Measurements from ENCODE around the gene IL18BP.

The IL18BP gene

DNA sequence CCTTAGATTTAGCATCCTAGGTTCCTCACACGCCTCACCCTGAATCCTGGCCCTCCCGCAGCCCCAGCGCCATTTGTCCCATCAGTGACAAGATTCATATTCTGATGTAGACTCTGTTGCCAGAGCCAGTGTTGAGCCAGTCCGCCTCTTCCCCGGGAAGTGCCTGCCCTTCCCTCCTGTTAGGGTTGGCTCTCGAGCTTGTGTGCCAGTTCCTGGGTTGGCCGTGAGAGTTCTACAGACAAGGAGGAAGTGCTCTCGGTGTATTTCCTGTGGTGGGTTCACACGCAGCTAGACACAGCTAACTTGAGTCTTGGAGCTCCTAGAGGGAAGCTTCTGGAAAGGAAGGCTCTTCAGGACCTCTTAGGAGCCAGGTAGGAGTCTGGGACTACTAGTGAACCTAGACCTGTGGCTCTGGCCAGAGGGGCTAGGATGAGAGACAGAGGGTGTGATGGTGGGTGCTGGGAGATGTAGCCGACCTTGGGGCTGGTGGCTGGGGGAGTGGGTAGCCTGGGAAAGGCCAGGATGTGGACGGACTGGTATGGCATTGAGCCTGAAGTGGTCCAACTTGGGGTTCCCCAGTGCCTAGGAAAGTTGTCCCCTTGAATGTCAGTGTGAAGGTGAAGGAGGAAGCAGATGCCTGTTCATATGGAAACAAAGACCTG is at the start of gene IL18BP:
TSS of gene IL18BP (plus strand) at position 261 of the 662 bp plus-strand sequence. CDS start 1,076 bp downstream, outside the sequence.
- DNase-seq: no peak

DNA sequence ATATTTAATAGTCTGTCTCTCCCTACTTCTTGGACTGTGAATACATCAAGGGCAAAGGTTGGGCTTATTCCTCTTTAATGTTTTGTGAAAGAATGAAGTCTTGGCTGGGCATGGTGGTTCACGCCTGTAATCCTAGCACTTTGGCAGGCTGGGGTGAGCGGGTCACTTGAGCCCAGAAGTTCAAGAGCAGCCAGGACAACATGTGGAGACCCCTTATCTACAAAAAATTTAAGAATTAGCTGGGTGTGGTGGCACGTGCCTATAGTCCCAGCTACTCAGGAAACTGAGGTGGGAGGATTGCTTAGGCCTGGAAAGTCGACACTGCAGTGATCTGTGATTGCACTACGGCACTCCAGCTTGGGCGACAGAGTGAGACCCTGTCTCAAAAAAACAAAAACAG is 49.7 kb upstream of the IL18BP start:
- DNase-seq: no peak

DNA sequence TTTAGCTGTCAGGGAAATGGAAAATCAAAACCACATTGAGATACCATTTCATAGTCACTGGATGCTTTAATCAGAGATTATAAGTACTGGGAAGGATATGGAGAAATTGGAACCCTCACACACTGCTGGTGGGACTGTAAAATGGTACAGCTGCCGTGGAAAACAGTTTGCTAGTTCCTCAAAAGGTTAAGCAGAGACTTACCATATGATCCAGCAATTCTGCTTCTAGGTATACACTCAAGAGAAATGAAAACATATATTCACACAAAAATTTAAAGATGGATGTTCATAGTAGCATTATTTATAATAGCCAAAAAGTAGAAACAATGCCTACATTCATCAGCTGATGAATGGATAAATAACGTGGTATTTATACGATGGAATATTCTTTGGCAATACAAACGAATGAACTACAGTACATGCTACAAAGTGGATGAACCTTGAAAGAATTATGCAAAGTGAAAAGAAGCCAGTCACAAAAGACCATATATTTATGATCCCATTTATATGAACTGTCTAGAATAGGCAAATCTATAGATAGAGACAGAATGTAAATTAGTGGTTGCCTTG is 46.9 kb upstream of the IL18BP start:
- DNase-seq: no peak

DNA sequence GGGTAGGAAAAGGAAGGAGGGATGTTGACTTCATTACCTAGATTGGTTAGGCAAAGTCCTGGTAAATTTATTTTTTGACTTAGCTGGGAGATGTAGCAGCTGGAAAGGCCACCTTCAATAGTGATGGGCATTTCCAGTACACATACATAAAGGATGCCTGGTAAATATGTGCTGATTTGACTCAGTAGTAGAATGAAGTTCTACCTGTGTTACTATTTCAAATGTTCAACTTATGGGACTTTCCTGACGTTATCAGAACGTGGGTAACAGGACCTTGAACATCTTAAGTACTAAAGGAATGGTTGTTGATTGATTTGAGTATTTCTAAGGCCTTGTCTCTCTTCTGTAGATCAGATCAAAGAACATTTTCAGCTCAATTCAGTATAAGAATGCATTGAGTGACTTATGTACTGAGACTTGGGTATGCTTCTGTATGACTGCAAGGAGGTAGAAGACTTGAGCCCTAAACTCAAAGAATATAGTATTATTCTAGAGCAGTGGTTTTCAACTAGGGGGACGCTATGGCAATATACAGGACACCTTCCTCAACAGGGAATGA is 42.7 kb upstream of the IL18BP start:
- DNase-seq: no peak

DNA sequence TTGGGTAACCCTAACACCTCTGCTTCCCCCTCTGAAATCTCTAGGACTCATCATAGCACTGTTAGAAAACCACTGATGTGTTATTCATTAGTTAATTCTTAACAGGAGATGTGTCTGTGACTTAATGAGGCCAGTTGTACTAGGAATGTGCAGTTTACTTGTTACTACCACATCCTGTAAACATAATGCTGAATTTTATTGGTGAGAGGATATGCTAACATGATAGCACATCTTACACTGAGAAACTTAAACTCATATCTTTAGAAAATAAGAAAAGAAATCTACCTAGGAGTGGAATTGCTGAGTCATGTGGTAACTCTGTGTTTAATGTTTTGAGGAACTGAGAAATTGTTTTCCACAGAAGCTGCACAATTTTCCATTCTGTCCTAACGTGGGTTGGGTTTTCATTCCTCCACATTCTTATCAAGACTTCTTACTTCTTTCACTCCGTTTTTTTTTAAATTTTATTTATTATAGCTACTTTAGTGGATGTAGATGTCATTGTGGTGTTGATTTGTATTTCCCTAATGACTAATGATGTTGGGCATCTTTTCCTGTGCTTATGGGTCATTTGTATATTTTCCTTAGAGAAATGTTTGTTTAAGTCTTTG is 36.2 kb upstream of the IL18BP start:
- no peak for DNase-seq

DNA sequence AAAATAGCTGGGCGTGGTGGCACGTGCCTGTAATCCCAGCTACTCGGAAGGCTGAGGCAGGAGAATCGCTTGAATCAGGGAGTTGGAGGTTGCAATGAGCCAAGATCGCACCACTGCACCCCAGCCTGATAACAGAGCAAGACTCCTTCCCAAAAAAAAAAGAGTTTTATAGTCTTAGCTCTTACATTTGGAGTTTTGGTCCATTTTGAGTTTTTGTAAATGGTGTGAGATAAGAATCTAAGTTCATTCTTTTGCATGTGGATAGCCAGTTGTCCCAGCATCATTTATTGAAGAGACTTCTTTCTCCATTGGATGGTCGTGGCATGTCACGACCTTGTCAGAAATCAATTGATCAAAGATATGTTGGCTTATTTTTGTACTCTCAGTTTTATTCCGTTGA is 35.2 kb upstream of the IL18BP start:
- no peak for DNase-seq

DNA sequence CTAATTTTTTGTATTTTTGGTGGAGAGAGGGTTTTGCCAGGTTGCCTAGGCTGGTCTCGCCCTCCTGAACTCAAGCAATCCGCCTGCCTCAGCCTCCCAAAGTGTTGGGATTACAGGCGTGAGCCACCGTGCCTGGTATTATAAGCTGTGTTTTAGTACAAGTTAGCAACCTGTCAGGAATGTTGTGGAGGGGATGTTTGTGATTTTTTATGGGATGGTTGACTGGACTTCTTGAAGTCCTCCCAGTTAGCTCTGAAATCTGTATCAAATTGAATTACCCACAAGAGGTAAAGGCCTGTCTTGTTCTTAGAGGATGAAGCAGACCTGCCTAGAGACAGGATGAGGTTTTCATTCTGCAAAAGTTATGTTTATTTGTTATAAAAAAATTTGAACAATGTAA is 34.1 kb upstream of the IL18BP start:
- no peak for DNase-seq

DNA sequence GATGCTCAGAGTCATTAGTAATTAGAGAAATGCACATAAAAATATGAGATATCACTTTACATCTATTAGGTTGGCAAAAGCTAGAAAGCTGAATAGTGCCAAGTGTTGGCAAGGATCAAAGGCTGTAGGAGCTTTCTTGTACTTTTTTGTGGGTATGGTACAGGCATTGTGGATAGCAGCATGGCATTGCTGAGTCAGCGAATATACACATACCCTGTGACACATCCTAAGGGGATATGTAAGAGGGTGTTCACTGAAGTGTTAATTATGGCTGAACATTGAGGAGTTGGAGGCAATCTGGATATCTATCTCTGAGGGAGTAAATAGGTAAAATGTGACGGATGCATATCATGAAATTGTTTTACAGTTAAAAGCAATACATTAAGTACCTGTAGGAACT is 27.0 kb upstream of the IL18BP start:
- DNase-seq: no peak

DNA sequence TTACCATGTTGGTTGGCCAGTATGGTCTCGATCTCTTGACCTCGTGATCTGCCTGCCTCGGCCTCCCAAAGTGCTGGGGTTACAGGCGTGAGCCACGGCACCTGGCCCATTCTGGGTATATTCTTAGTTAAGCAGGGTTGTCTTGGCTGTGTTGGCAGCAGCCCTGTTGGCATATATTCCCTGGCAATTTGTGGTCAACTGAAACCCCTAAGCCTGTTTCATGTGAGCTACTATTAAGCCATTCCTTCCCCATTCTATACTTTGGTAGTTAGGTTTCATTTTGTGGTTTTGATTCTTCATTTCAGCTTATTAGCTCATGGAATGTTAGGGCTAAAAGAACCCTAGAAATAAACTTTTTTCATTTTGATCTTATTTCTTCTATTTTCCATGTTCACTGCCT is 22.2 kb upstream of the IL18BP start:
- no peak for DNase-seq

DNA sequence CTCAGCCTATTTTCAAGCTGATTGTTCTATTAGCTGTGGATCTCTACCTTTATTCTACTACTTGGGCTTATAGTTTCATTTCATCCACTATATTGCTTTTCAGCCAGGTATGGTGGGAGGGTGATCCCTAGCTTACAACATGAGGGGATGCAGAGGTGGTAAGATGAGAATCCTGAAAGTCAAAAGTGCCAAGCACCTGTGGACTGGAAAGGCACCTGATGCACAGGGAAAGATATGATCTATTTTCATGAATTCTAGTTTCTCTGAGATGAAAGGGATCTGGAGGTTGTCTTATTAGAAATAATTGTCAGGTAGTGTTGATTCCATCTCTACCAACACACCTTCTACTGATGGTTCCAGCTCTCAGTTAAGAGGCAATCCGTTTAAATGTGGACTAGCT is 21.6 kb upstream of the IL18BP start:
- DNase-seq: no peak

DNA sequence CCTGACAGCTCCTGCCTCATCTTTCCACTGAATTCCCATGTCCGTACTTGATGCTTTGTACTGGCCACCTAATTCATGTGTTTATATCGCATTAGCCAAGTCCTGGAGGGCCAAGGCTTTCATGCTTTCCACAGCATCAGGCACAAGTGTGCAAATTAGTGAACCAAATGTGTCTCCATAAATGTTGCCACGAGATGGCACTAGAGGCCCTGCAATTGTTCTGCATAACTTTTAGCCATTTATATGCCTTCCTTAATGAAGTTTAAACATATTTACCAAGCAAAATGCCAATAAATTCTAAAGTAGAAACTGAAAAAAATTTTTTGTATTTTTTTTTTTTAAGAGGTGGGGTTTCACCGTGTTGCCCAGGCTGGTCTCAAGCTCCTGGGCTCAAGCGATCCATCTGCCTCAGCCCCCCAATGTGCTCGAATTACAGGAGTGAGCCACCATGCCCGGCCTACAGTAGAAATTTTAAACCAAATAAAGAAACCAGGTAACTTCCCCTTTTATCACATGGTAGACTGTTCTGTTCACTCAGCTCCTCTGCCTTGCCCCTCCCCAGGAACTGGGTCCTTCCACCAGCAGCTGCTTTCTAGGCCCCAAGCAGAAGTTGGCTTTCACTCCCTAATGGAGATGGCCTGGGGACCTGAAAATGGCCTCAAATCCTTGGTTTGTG is 20.8 kb upstream of the IL18BP start:
- peak; percentile 34 for DNase-seq

DNA sequence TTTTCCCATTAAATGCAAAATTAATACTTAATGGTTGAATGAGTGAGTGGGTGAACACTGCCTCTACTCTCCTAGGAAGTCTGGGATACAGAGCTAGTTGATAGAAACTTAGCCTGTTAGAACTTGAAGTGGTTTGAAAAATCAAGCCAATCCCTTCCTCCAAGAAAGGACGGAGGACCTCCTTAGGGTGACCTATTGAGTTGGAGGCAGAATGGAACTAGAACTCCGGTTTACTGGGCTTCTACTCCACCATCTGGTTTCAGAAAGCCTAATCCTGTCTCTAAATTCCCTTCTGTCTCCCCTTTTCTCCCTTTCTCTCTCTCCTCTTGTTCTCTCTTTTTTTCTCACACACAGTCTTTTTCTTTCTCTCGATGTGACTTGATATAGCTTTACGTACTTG is 19.6 kb upstream of the IL18BP start:
- peak; percentile 25 for DNase-seq

DNA sequence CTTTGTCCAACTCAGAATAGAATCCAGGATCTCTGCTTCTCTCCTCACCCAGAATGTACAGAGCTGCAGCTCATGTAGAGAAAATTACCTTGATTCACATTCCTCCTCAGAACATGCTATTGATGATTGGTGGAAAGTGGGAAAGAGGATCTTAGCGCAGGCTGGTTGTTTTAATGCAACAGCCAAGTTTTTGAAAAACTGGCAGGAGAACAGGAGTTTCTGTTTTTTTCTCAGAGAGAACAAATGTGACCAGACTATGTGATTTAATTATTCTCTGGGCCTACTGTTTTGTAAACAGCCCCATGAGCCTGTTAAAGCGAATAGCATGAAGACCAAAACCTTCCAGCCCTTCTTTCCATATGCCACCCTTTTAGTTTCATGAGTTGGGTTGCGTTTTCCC is 19.1 kb upstream of the IL18BP start:
- no peak for DNase-seq

DNA sequence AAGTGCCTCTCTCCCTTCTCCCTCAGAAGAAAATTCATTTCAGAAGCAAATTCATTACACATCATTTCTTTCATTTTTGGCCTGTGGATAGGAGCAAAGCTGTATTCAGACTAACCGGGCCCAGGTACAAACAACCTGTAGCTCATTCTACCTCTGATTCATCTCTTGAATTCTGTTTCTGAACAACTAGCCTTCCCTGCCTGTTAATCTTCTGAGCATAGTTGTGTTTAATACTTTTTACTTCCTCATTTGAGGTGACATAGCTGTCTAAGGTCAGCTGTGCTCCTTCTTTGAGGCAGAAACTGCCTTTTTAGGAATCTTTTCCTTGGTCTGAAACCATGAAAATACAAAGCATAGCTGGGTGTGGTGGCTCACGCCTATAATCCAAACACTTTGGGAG is 12.6 kb upstream of the IL18BP start:
- DNase-seq: no peak

DNA sequence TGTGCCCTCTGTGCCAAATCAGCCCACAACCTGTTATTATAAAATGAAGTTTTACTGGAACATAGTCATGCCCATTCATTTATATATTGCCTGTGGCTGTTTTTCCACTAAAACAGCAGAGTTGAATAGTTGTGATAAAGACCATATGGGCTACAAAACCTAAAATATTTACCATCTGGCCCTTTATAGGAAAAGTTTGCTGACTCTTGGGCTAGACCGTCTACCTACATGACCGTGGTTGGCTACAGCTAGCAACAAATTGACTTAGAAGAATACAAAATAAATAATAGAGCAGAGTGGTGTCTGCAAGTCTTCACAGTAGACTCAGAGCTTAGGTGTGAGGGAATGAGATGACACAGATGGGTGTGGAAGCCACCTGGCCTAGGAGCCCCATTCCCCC is 11.2 kb upstream of the IL18BP start:
- no peak for DNase-seq

DNA sequence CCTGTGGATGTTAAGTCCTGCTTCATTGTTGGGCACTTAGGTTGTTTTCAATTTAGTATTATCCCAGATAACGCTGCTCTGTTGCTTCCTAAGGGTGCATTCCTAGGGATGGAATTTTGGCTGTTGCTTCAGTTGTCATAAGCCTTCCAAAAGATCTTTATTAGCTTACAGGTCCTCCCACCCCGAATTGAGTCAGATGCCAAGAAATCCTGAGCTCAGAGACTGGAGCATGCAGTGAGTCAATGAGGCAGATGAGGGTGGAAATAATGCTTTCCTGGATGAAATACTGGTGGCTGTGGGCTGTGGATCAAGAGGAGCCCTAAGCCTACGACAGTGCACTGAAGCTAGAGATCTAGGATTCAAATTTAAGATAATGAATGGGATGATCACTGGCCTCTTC is 10.7 kb upstream of the IL18BP start:
- no peak for DNase-seq

DNA sequence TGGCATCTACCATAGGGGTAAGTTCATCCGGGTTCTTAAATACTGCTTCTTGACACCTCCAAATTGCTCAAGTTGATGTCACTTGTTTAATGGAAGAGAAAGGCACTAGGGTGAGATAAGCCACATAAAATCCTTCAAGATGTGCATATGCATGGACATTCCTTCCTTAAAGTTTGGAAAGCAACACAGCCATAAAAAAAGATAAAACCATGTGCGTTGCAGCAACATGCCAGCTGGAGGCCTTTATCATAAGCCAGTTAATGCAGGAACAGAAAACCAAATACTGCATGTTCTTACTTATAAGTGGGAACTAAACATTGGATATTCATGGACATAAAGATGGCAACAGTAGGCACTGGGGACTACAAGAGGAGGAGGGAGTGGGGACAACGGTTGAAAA is 8.0 kb upstream of the IL18BP start:
- DNase-seq: no peak

DNA sequence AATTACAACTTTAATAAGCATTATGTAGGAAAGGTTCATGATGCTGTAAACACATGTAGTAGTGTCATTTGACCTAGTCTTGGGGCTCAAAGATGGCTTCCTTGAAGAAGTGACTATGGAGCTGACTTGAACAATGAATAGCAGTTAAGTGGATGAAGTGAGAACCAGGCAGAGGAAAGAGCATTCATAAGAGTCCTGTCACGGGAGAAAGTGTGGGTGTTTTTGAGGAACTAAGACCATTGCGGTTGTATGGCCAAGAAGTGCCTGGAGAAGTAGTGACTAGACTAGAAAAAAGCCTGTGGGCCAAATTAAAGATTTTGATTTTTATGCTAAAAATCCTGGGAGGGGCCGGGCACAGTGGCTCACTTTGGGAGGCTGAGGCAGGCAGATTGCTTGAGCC is 7.2 kb upstream of the IL18BP start:
- DNase-seq: no peak

DNA sequence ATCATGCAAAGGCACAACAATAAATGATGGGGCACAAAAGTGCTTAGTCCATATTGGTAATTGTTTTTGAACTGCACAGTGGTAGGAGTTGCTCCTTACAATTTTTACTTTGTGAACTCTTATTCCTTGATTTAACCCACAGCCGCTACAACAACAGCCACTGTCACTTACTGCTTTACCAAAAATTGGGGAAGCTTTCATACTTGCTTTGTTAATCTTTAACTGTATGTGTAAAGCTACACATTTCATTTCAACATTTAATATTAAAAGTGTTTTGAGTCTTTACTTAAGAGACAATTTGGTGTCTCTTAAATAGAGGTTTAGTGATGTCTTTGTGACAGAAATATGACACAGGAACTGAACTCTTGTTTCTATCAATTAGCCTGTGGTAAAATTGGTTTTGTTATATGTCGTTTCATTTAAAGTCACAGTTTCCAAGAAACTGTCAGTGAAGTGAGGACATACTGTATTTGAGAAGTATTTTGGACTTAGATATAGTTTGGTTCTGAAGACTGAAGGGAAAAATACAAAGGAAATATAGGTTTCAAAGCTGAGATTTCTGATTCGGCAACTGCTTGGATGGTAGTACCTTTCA is 6.5 kb upstream of the IL18BP start:
- no peak for DNase-seq

DNA sequence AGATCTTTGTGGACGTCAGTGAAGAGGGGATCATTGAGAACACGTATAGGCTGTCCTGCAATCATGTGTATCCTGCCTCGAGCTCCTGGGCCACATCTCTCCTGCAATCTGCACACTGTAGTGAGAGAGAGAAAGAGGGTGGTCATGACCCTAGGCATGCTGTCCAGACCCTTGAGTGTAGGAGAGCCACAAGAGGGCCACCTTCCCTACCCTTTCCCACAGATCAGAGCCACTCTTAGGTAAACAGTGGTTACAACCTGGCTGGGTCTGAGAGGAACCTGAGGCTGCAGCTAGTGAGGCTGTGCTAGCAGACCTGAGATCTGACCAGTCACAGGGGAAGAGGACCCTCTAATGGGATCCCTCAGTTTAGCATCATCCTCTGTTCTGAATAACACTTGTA is 3.9 kb upstream of the IL18BP start:
- DNase-seq: no peak

DNA sequence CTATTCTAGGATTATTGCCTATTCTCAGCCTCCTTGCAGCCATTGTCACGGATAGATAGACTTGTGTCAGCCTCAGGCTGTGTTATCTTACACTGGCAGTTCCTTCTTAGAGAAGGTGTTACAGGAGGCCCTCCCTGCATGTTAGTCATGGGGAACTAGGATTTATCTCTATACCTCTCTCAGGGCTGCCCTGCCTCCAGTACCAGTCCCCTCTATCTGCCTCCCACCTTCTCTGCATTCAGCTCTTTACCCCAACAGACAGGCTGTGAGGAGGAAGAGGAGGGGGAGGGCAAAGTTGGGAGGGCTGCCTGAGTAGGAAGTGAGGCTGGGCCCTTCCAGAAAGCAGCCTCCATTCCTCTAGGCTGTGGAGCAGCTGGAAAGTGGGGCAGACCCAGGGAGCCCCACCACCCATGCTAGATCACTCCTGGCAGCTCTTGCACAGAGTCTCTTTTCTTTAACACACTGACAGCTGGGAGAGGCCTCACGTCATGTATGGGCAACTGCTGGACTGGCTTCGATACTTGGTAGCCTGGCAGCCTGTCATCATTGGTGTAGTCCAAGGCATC is 2.9 kb upstream of the IL18BP start:
- DNase-seq: no peak

DNA sequence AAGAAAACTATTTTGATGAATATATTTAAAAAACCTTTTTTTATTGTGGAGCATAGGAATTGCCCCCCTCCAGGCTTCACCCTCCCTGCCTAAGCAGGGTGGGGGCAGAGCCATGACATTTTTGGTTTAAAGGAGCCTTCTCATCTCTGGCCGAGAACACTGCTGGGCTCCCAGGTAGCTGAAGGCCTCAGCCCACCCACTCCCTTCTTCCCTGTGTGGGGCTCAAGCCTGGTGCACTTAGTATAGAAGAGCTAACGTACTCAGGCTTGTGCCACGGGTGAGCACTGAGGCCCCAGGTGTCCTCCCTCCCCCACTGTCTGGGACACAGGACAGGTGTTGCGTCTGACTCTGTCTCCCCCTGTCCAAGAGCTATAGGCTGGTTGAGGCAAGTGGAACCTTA is 2.2 kb upstream of the IL18BP start:
- no peak for DNase-seq

DNA sequence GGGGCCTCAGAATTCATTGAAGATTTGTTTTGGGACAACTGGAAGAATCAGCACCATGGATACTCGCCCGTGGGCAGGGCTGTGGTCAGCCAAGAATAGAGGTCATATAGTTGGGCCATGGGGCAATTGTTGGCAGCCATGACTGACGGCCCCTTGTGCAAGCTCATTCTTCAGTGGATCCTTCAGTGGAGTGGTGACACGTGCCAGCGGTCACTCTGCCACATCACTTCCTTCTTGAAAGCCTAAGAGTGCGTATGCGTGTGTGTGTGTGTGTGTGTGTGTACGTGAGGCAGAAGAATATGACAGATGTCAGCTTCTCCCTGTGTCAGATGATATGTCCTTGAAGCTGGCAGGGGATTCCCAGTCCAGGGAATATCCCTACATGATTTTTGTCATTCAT is 1.8 kb upstream of the IL18BP start:
- no peak for DNase-seq
